ENCODE data around the gene UCK2.

- TF ChIP-seq CTCF (IDR thresholded peaks at IDR 0.05; ENCODE audit: low read depth, low read length, poor library complexity, severe bottlenecking), result no peak
- TF ChIP-seq EZH2phosphoT487 (IDR thresholded peaks at IDR 0.05; ENCODE audit: borderline replicate concordance, low read length), result no peak
These were observed 52.5 kb downstream of the UCK2 start for GRCh38 chr1:165879946-165880345.
